GM12892 (cell line): ENCODE measurements around the gene ALOX15B.
"Not testable (repeated sequence)": the region's sequence is repeated elsewhere in the genome, so short reads cannot be mapped to it uniquely, and the experiment has no call there.

Source experiments
- POLR2A ChIP-seq: IDR thresholded peaks from 2 replicates; pipeline ENCODE4 v1.6.1; 2011; ENCODE audit warnings: low read depth, low read length, control low read depth
- POLR2AphosphoS5 ChIP-seq: IDR thresholded peaks from 2 replicates; pipeline ENCODE4 v1.6.1; 2011; ENCODE audit warnings: low read depth, low read length, control low read depth
- TAF1 ChIP-seq: IDR thresholded peaks from 2 replicates; pipeline ENCODE4 v1.6.1; 2011; ENCODE audit warnings: low read depth, mild to moderate bottlenecking, control low read depth, low read length, borderline replicate concordance

- TF ChIP-seq POLR2AphosphoS5, POLR2A, TAF1: not testable (repeated sequence)
Observed at GRCh38 chr17:8061851-8062250, 23.0 kb downstream of the ALOX15B start.
